ENCODE results near the gene UVRAG. TPM values are rescaled to one million over a fixed set of nuclear protein-coding genes. Genes with fewer than 3 reads are reported as not detected.

UVRAG gene
- total and polyA plus RNA-seq, 9 donors = 10.1 to 26.7 (median 19.2) TPM

DNA sequence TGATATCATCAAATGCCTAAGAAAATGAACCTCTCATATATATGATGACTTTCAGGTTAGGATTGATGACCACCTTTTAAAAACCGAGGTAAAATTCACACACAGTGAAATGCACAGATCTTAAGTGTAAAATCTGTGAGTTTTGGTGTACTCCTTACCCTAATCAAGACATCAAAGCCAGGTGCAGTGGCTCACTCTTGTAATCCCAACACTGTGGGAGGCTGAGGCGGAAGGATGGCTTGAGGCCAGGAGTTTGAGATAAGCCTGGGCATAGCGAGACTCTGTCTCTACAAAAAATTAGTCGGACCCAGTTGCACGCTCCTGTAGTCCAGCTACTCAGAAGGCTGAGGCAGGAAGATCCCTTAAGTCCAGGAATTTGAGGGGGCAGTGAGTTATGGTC is 140.4 kb downstream of the UVRAG start:
- Histone ChIP-seq H3K27me3 (no peaks in the 10 kb centered on the region), H3K27ac (no peak overlapping the region), H3K4me1 (ENCODE audit: insufficient read depth) (peaks cover 1% of the 10 kb centered on the region), H3K9me3 (no peaks in the 10 kb centered on the region), H3K36me3 (no peaks in the 10 kb centered on the region), H3K4me3 (no peak overlapping the region)
- no peak for DNase-seq
- TF ChIP-seq, protein P1, sequence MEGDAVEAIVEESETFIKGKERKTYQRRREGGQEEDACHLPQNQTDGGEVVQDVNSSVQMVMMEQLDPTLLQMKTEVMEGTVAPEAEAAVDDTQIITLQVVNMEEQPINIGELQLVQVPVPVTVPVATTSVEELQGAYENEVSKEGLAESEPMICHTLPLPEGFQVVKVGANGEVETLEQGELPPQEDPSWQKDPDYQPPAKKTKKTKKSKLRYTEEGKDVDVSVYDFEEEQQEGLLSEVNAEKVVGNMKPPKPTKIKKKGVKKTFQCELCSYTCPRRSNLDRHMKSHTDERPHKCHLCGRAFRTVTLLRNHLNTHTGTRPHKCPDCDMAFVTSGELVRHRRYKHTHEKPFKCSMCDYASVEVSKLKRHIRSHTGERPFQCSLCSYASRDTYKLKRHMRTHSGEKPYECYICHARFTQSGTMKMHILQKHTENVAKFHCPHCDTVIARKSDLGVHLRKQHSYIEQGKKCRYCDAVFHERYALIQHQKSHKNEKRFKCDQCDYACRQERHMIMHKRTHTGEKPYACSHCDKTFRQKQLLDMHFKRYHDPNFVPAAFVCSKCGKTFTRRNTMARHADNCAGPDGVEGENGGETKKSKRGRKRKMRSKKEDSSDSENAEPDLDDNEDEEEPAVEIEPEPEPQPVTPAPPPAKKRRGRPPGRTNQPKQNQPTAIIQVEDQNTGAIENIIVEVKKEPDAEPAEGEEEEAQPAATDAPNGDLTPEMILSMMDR (IDR thresholded peaks at IDR 0.05) = no peak
- TF ChIP-seq POLR2A (IDR thresholded peaks at IDR 0.05) = no peak
- TF ChIP-seq EP300 (IDR thresholded peaks at IDR 0.05) = no peak
- WGBS, 3 donors = 64 to 73% (median 69%) methylated on average over 5 of the region's 5 CpGs
- intact Hi-C loops (cut with DNase I) = no loop called here

DNA sequence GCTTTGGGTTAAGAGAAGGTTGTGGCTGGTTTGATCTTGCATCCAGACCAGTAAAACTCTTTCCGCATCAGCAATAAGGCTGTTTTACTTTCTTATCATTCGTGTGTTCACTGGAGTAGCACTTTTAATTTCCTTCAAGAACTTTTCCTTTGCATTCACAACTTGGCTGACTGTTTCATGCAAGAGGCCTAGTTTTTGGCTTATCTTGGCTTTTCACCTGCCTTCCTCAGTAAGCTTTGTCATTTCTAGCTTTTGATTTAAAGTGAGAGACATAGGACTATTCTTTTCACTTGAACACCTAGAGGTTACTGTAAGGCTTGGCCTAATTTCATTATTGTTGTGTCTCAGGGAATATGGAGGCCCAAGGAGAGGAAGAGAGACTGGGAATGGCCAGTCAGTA is 144.5 kb downstream of the UVRAG start:
- Histone ChIP-seq H3K4me1 (ENCODE audit: insufficient read depth) (peaks cover 1% of the 10 kb centered on the region), H3K27me3 (no peaks in the 10 kb centered on the region), H3K36me3 (no peaks in the 10 kb centered on the region), H3K27ac (no peak overlapping the region), H3K4me3 (no peak overlapping the region), H3K9me3 (no peaks in the 10 kb centered on the region)
- 94 to 97% (median 96%) methylated on average over 2 of the region's 2 CpGs for WGBS, 3 donors
- TF ChIP-seq EP300 (IDR thresholded peaks at IDR 0.05) = no peak
- no peak for TF ChIP-seq POLR2A (IDR thresholded peaks at IDR 0.05)
- TF ChIP-seq, protein P1 (IDR thresholded peaks at IDR 0.05) = no peak
- no peak for DNase-seq
- intact Hi-C loops (cut with DNase I) = no loop called here

DNA sequence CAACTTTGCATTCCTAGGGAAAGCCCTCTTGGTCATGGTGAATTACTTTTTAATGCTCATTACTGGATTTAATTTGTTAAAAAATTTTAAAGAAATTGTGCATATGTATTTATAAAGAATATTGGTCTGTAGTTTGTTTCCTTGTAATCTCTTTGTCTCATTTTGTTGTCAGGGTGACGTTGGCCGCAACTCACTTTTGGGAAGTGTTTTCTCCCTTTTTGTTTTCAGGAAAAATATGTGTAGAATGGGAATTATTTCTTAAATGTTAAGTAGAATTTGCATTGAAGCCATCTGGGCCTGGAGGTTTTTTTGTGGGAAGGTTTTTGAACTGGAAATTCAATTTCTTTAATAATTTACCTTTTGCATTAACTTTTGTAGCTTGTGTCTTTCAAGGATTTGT is 149.1 kb downstream of the UVRAG start:
- intact Hi-C loops (cut with DNase I) = no loop called here
- TF ChIP-seq POLR2A (IDR thresholded peaks at IDR 0.05) = no peak
- TF ChIP-seq, protein P1 (IDR thresholded peaks at IDR 0.05) = no peak
- WGBS, 3 donors = 96 to 97% (median 97%) methylated on average over 2 of the region's 2 CpGs
- no peaks in the 10 kb centered on the region for H3K36me3 ChIP-seq
- H3K4me1 ChIP-seq (ENCODE audit: insufficient read depth) = no peaks in the 10 kb centered on the region
- no peak overlapping the region for H3K4me3 ChIP-seq
- H3K9me3 ChIP-seq = no peaks in the 10 kb centered on the region
- no peak overlapping the region for H3K27ac ChIP-seq
- H3K27me3 ChIP-seq = no peaks in the 10 kb centered on the region
- no peak for DNase-seq

DNA sequence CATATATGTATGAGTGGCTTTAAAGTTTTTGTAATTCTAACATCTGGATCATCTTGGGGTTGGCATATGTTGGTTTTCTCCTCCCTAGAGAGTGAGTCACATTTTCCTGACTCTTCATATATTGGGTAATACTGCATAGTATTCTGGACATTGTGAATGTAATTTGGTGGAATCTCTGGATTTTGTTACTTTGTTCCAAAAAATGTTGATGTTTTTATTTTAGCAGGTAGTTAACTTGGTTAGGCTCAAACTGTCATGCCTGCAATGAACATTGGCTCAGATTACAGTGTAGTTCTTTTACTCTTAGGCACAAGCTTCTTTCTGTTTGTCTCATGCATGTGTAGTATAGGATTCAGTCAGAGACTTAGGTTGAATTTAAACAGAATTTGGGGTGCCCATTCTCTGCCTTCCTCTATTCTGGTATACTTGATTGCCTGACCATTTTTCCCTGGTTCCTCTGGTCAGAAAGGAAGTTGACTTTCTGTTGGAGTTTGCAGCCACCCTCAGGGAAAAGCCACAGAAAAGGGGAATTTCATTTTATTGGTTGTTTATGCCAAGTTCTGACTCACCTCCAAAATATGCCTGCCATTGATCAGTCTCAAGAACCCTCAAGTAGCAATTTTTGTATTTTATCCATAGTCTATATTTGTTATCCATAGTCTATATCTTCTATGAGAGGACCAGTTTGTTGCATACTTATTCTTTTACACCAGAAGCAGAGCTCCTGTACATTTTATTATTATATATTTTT is 151.7 kb downstream of the UVRAG start:
- no peaks in the 10 kb centered on the region for H3K27me3 ChIP-seq
- H3K4me1 ChIP-seq (ENCODE audit: insufficient read depth) = no peaks in the 10 kb centered on the region
- no peaks in the 10 kb centered on the region for H3K36me3 ChIP-seq
- TF ChIP-seq EP300 (IDR thresholded peaks at IDR 0.05) (no peak), POLR2A (IDR thresholded peaks at IDR 0.05) (no peak)
- TF ChIP-seq, protein P1 (IDR thresholded peaks at IDR 0.05) = no peak
- H3K27ac ChIP-seq = no peak overlapping the region
- no peak for DNase-seq
- no peak overlapping the region for H3K4me3 ChIP-seq
- no peaks in the 10 kb centered on the region for H3K9me3 ChIP-seq
- intact Hi-C loops (cut with DNase I) = no loop called here

All from ovary (tissue), 9 donors.